CD14-positive monocyte (primary cell): ENCODE data around the gene BLCAP. TPM values are rescaled to one million over a fixed set of nuclear protein-coding genes. Genes with fewer than 3 reads are reported as not detected.
A peak's percentile ranks its signal among the peaks of the same experiment; 100 is the strongest.

Experiments used
- DNase-seq, 3 donors: peaks; one replicate each; pipeline ENCODE4 v3.0.0-alpha.2; 2011 to 2022
- H2AFZ ChIP-seq: 2 replicates; pipeline ENCODE4 v1.6.0; 2012; ENCODE audit warnings: mild to moderate bottlenecking, low read depth, low read length, inconsistent platforms; ENCODE audit not compliant: insufficient read depth, poor library complexity, severe bottlenecking
- H3K27ac ChIP-seq, 2 donors: 1 replicate in 1 of 2; 2 replicates in 1 of 2; pipeline ENCODE4 v1.5.1; 2012 to 2013; ENCODE audit warnings: low read length in 2 of 2, control low read depth in 1 of 2, inconsistent platforms in 1 of 2, low read depth in 1 of 2, mild to moderate bottlenecking in 1 of 2
- H3K27me3 ChIP-seq, 2 donors: one replicate each; pipeline versions ENCODE4 v1.6.0 to v1.6.1; 2011 to 2013; ENCODE audit warnings: low read length in 2 of 2; ENCODE audit not compliant: control insufficient read depth in 2 of 2, insufficient read depth in 2 of 2
- H3K36me3 ChIP-seq, 2 donors: replicated peaks in 1 of 2; 1 replicate in 1 of 2; 2 replicates in 1 of 2; pipeline versions ENCODE4 v1.5.1 to v1.6.1; 2012 to 2013; ENCODE audit warnings: low read length in 2 of 2, control low read depth in 1 of 2, inconsistent platforms in 1 of 2, mild to moderate bottlenecking in 1 of 2; ENCODE audit not compliant: insufficient read depth in 2 of 2, control insufficient read depth in 1 of 2
- H3K4me1 ChIP-seq, 2 donors: 1 replicate in 1 of 2; 2 replicates in 1 of 2; pipeline versions ENCODE4 v1.5.1 to v1.6.1; 2012 to 2013; ENCODE audit warnings: low read length in 2 of 2, control low read depth in 1 of 2, inconsistent platforms in 1 of 2, mild to moderate bottlenecking in 1 of 2, moderate library complexity in 1 of 2; ENCODE audit not compliant: insufficient read depth in 2 of 2, control insufficient read depth in 1 of 2
- H3K4me2 ChIP-seq: replicated peaks from 2 replicates; pipeline ENCODE3; 2012; ENCODE audit warnings: low read length, moderate library complexity, mild to moderate bottlenecking; ENCODE audit not compliant: poor library complexity, severe bottlenecking; ENCODE audit errors: extremely low read depth
- H3K4me3 ChIP-seq, 3 experiments: fragments of 200-600 bp in 1 of 3; sonication (generic) in 1 of 3; replicated peaks in 1 of 3; 1 replicate in 2 of 3; 2 replicates in 1 of 3; pipeline ENCODE4 v1.5.1; 2011 to 2013; ENCODE audit warnings: low read length in 3 of 3, mild to moderate bottlenecking in 3 of 3, control low read depth in 2 of 3, low read depth in 2 of 3, inconsistent platforms in 1 of 3, moderate library complexity in 1 of 3
- H3K79me2 ChIP-seq: 2 replicates; pipeline ENCODE4 v1.6.0; 2012; ENCODE audit warnings: mild to moderate bottlenecking, control low read depth, inconsistent platforms, low read length, moderate library complexity; ENCODE audit not compliant: insufficient read depth
- H3K9ac ChIP-seq: 2 replicates; pipeline ENCODE4 v1.6.0; 2017; ENCODE audit warnings: low read length, mild to moderate bottlenecking; ENCODE audit not compliant: insufficient read depth, poor library complexity, severe bottlenecking
- H3K9me3 ChIP-seq, 2 donors: replicated peaks in 1 of 2; 1 replicate in 1 of 2; 2 replicates in 1 of 2; pipeline versions ENCODE4 v1.5.1 to v1.6.1; 2012 to 2013; ENCODE audit warnings: low read length in 2 of 2, control low read depth in 1 of 2; ENCODE audit not compliant: control insufficient read depth in 1 of 2, insufficient read depth in 1 of 2
- H4K20me1 ChIP-seq: 2 replicates; pipeline ENCODE4 v1.6.0; 2012; ENCODE audit warnings: mild to moderate bottlenecking, low read length, control low read depth, moderate library complexity; ENCODE audit not compliant: insufficient read depth
- H3K27ac Mint-ChIP-seq, 7 donors: one replicate each; pipeline ENCODE4 v1.8.0; 2020; ENCODE audit warnings: mild to moderate bottlenecking in 7 of 7, mixed read lengths in 7 of 7, moderate library complexity in 6 of 7, inconsistent platforms in 2 of 7
- H3K27me3 Mint-ChIP-seq, 3 donors: one replicate each; pipeline ENCODE4 v1.8.0; 2021 to 2022; ENCODE audit warnings: low read depth in 3 of 3, mild to moderate bottlenecking in 3 of 3, mixed read lengths in 3 of 3, moderate library complexity in 3 of 3, inconsistent platforms in 1 of 3
- H3K36me3 Mint-ChIP-seq, 2 donors: one replicate each; pipeline ENCODE4 v1.8.0; 2020; ENCODE audit warnings: mixed read lengths in 2 of 2, inconsistent platforms in 1 of 2, mild to moderate bottlenecking in 1 of 2
- H3K4me1 Mint-ChIP-seq: one replicate; pipeline ENCODE4 v1.8.0; 2020; ENCODE audit warnings: mild to moderate bottlenecking, mixed read lengths
- H3K4me3 Mint-ChIP-seq, 2 donors: one replicate each; pipeline ENCODE4 v1.8.0; 2020; ENCODE audit warnings: mild to moderate bottlenecking in 2 of 2, mixed read lengths in 2 of 2, moderate library complexity in 1 of 2
- H3K9me3 Mint-ChIP-seq, 7 donors: one replicate each; pipeline ENCODE4 v1.8.0; 2020 to 2022; ENCODE audit warnings: mixed read lengths in 7 of 7, mild to moderate bottlenecking in 6 of 7, moderate library complexity in 6 of 7, inconsistent platforms in 2 of 7
- CTCF ChIP-seq: fragments of 200-600 bp; IDR thresholded peaks from one replicate; pipeline ENCODE4 v1.8.0; 2022; ENCODE audit warnings: antibody characterized with exemption, mild to moderate bottlenecking
- WGBS: methylation state at CpG from one replicate; pipeline ENCODE4 v1.1.5; 2013; ENCODE audit warnings: missing lambda C conversion rate; ENCODE audit not compliant: insufficient coverage; 5-methylcytosine and 5-hydroxymethylcytosine counted together
- intact Hi-C, 2 donors: fragments of 100-400 bp; cut with micrococcal nuclease; formaldehyde crosslinking; loops; one replicate each; pipeline versions ENCODE4 v1.15.0 to v1.15.1; 2023
- polyA plus RNA-seq, 3 donors: library from polyadenylated mRNA; depleted of rRNA in 1 of 3; unstranded in 2 of 3; stranded (reverse) in 1 of 3; fragments of 300-500 nt in 2 of 3; fragments of >200 nt in 1 of 3; fragmentation: Illumina TruSeq in 2 of 3; gene quantifications; 1 replicate in 2 of 3; 2 replicates in 1 of 3; pipeline ENCODE4 v1.2.3, GENCODE V29; 2012 to 2021

BLCAP gene
- polyA plus RNA-seq, 3 donors, result 45.3 to 54.5 (median 53.3) TPM

GRCh38 chr20:37480919-37481318 is 46.8 kb downstream of the BLCAP start:
- no peaks in the 10 kb centered on the region for H3K79me2 ChIP-seq
- Mint-ChIP-seq H3K36me3 (no peaks in the 10 kb centered on the region), H3K9me3 (peaks cover 0 to 9% (median 4%) of the 10 kb centered on the region in 7 donors), H3K4me1 (peaks cover 5% of the 10 kb centered on the region), H3K27me3 (peaks cover 13 to 22% (median 14%) of the 10 kb centered on the region in 3 donors), H3K27ac (no peak overlapping the region), H3K4me3 (no peak overlapping the region)
- no peak overlapping the region for H3K9ac ChIP-seq
- no peaks in the 10 kb centered on the region for H3K9me3 ChIP-seq
- no peak overlapping the region for H3K4me2 ChIP-seq
- no peak overlapping the region for H3K27ac ChIP-seq
- no peaks in the 10 kb centered on the region for H3K4me1 ChIP-seq
- no peaks in the 10 kb centered on the region for H4K20me1 ChIP-seq
- H3K4me3 ChIP-seq, result no peak overlapping the region
- H2AFZ ChIP-seq, result no peak overlapping the region
- 100% methylated on average over 1 of the region's 1 CpG for WGBS
- intact Hi-C loops, result no loop called here
- peaks cover 0 to 2% of the 10 kb centered on the region in 2 donors for H3K27me3 ChIP-seq
- H3K36me3 ChIP-seq, result no peaks in the 10 kb centered on the region
- TF ChIP-seq CTCF, result no peak
- DNase-seq, result no peak

- no peak overlapping the region for H3K4me3 Mint-ChIP-seq
- Histone ChIP-seq H3K4me1 (no peaks in the 10 kb centered on the region), H3K4me2 (no peak overlapping the region), H3K36me3 (no peaks in the 10 kb centered on the region), H3K27ac (no peak overlapping the region), H3K79me2 (no peaks in the 10 kb centered on the region), H4K20me1 (no peaks in the 10 kb centered on the region), H3K27me3 (peaks cover 0 to 2% of the 10 kb centered on the region in 2 donors), H3K9ac (no peak overlapping the region), H2AFZ (no peak overlapping the region), H3K9me3 (no peaks in the 10 kb centered on the region), H3K4me3 (no peak overlapping the region)
- peaks cover 5% of the 10 kb centered on the region for H3K4me1 Mint-ChIP-seq
- no peak for TF ChIP-seq CTCF
- DNase-seq, result no peak
- peaks cover 17 to 24% (median 19%) of the 10 kb centered on the region in 3 donors for H3K27me3 Mint-ChIP-seq
- peak overlapping the region in 2 of 7 donors; percentile 7 to 9 for H3K27ac Mint-ChIP-seq
- H3K9me3 Mint-ChIP-seq, result peaks cover 0 to 12% (median 5%) of the 10 kb centered on the region in 7 donors
- intact Hi-C loops, result no loop called here
- 92% methylated on average over 9 of the region's 9 CpGs for WGBS
- H3K36me3 Mint-ChIP-seq, result no peaks in the 10 kb centered on the region
These were observed 47.6 kb downstream of the BLCAP start for GRCh38 chr20:37479925-37480691.
